SK-N-SH treated with all-trans-retinoic acid at 6 μM for 48 hours (cell line): ENCODE data around the gene YPEL3.

ENCODE experiments used
- ATAC-seq: fragments of 200-7000 bp; cut with Tn5 transposase; 3 replicates; pipeline ENCODE4 v1.9.1; 2020; ENCODE audit warnings: mild to moderate bottlenecking, moderate library complexity
- ARNTL ChIP-seq: fragments of 450-650 bp; formaldehyde crosslinking; IDR thresholded peaks from 2 replicates; pipeline ENCODE4 v1.5.0; 2020; ENCODE audit warnings: low read depth, mild to moderate bottlenecking, moderate library complexity, borderline replicate concordance
- BACH2 ChIP-seq: fragments of 250-450 bp; sonication (Bioruptor Pico); IDR thresholded peaks from 2 replicates; pipeline ENCODE4 v1.9.0; 2021; ENCODE audit warnings: mild to moderate bottlenecking, borderline replicate concordance
- CREB5 ChIP-seq: fragments of 250-450 bp; sonication (Bioruptor Pico); IDR thresholded peaks from 2 replicates; pipeline ENCODE4 v1.5.1; 2020; ENCODE audit warnings: low read depth, mild to moderate bottlenecking, moderate library complexity
- CSDC2 ChIP-seq: fragments of 250-450 bp; sonication (Bioruptor Pico); IDR thresholded peaks from 2 replicates; pipeline ENCODE4 v1.5.0; 2020; ENCODE audit warnings: mild to moderate bottlenecking, moderate library complexity
- CSRNP3 ChIP-seq: fragments of 250-450 bp; sonication (Bioruptor Pico); IDR thresholded peaks from 2 replicates; pipeline ENCODE4 v1.5.1; 2021; ENCODE audit warnings: mild to moderate bottlenecking, moderate library complexity
- ESRRG ChIP-seq: fragments of 250-450 bp; sonication (Bioruptor Pico); IDR thresholded peaks from 2 replicates; pipeline ENCODE4 v1.6.1; 2021; ENCODE audit warnings: mild to moderate bottlenecking
- ISL1 ChIP-seq: fragments of 250-450 bp; sonication (Bioruptor Pico); IDR thresholded peaks from 2 replicates; pipeline ENCODE4 v2.1.2; 2022; ENCODE audit warnings: mild to moderate bottlenecking, moderate library complexity
- OSR1 ChIP-seq: fragments of 250-450 bp; sonication (Bioruptor Pico); IDR thresholded peaks from 2 replicates; pipeline ENCODE4 v1.8.0; 2022; ENCODE audit warnings: moderate library complexity, mild to moderate bottlenecking, inconsistent platforms
- PATZ1 ChIP-seq: fragments of 250-450 bp; sonication (Bioruptor Pico); IDR thresholded peaks from 2 replicates; pipeline ENCODE4 v1.8.0; 2020; ENCODE audit warnings: mild to moderate bottlenecking, moderate library complexity, borderline replicate concordance
- POU6F1 ChIP-seq: fragments of 250-450 bp; sonication (Bioruptor Pico); IDR thresholded peaks from 2 replicates; pipeline ENCODE4 v1.8.0; 2021; ENCODE audit warnings: low read depth, mild to moderate bottlenecking, moderate library complexity, borderline replicate concordance
- PPARA ChIP-seq: fragments of 250-450 bp; sonication (Bioruptor Pico); IDR thresholded peaks from 2 replicates; pipeline ENCODE4 v1.5.0; 2020; ENCODE audit warnings: mild to moderate bottlenecking, borderline replicate concordance
- RARB ChIP-seq: fragments of 250-450 bp; sonication (Bioruptor Pico); IDR thresholded peaks from 2 replicates; pipeline ENCODE4 v1.8.0; 2021; ENCODE audit warnings: mild to moderate bottlenecking, moderate library complexity
- SNAI2 ChIP-seq: fragments of 250-450 bp; sonication (Bioruptor Pico); IDR thresholded peaks from 2 replicates; pipeline ENCODE4 v1.5.0; 2020; ENCODE audit warnings: mild to moderate bottlenecking, moderate library complexity
- TOX ChIP-seq: fragments of 250-450 bp; sonication (Bioruptor Pico); IDR thresholded peaks from 2 replicates; pipeline ENCODE4 v1.8.0; 2021; ENCODE audit warnings: mild to moderate bottlenecking, moderate library complexity, borderline replicate concordance
- TSHZ2 ChIP-seq: fragments of 250-450 bp; sonication (Bioruptor Pico); IDR thresholded peaks from 2 replicates; pipeline ENCODE4 v1.5.0; 2020; ENCODE audit warnings: mild to moderate bottlenecking, moderate library complexity
- ZC3H10 ChIP-seq: fragments of 250-450 bp; sonication (Bioruptor Pico); IDR thresholded peaks from 2 replicates; pipeline ENCODE4 v1.5.1; 2021; ENCODE audit warnings: mild to moderate bottlenecking, moderate library complexity
- ZNF565 ChIP-seq: fragments of 450-650 bp; formaldehyde crosslinking; conservative IDR thresholded peaks from 2 replicates; pipeline ENCODE4 v1.5.0; 2020; ENCODE audit warnings: low read depth, mild to moderate bottlenecking, moderate library complexity
- ZNF70 ChIP-seq: fragments of 450-650 bp; formaldehyde crosslinking; IDR thresholded peaks from 2 replicates; pipeline ENCODE4 v1.5.0; 2020; ENCODE audit warnings: mild to moderate bottlenecking, moderate library complexity
- ZNF8 ChIP-seq: fragments of 450-650 bp; formaldehyde crosslinking; IDR thresholded peaks from 2 replicates; pipeline ENCODE4 v1.5.0; 2020; ENCODE audit warnings: mild to moderate bottlenecking, moderate library complexity

Gene YPEL3

GRCh38 chr16:30096862-30097563, 1.0 kb upstream of the YPEL3 start:
- ATAC-seq: no peak
- TF ChIP-seq ARNTL (CRISPR knock-in tag) (no peak), POU6F1 (no peak), ISL1 (CRISPR knock-in tag) (no peak), ZNF70 (no peak), OSR1 (no peak), BACH2 (CRISPR knock-in tag) (no peak), ZC3H10 (CRISPR knock-in tag) (no peak), TOX (CRISPR knock-in tag) (no peak), CREB5 (CRISPR knock-in tag) (no peak)

- ATAC-seq: no peak
- TF ChIP-seq ZC3H10 (CRISPR knock-in tag): no peak
- no peak for TF ChIP-seq PPARA (CRISPR knock-in tag)
- no peak for TF ChIP-seq TSHZ2 (CRISPR knock-in tag)
- no peak for TF ChIP-seq ZNF8 (CRISPR knock-in tag)
- TF ChIP-seq ZNF70: no peak
- no peak for TF ChIP-seq SNAI2
- no peak for TF ChIP-seq CSRNP3 (CRISPR knock-in tag)
- no peak for TF ChIP-seq CSDC2 (CRISPR knock-in tag)
- TF ChIP-seq RARB: no peak
- TF ChIP-seq ZNF565: no peak
- TF ChIP-seq ESRRG (CRISPR knock-in tag): no peak
- TF ChIP-seq PATZ1: no peak
- TF ChIP-seq CREB5 (CRISPR knock-in tag): no peak
Measured at GRCh38 chr16:30095166-30096078, 591 bp downstream of the YPEL3 start.
